IMR-90 (cell line): ENCODE data around the gene KMT2A.

Experiments used
- SMC3 ChIP-seq: fragments of 150-350 bp; IDR thresholded peaks from 2 replicates; pipeline ENCODE4 v1.6.1; 2016; ENCODE audit warnings: low read depth, mild to moderate bottlenecking, antibody characterized with exemption, low read length, moderate library complexity
- TF ChIP-seq, protein P1 (sequence below): conservative IDR thresholded peaks from 2 replicates; pipeline ENCODE4 v1.5.1; 2012; ENCODE audit warnings: mild to moderate bottlenecking, low read depth, low read length, improper control_type of control experiment

DNA sequence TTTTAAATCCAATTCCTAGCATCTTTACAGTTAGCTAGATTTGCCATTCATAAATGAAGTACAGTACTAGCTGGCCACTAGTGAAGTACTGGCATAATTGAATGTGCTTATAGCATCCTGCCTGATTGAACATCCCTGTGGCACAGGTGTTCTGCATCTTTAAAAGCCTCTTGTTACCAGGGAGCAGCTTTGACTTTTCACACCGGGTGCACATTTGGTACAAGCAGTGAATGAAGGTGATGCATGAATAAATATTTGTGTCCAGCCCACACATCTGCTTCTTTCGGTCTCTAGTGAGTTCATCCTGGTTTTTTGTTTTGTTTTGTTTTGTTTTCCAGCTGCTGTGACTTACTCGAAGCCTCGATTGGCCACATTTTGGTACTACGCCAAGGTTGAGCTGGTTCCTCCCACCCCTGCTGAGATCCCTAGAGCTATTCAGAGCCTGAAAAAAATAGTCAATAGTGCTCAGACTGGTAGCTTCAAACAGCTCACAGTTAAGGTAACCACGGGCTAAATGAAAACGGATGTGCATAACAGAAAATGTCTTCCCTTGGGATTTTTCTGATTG, 29.6 kb upstream of the KMT2A start:
- TF ChIP-seq, protein P1, sequence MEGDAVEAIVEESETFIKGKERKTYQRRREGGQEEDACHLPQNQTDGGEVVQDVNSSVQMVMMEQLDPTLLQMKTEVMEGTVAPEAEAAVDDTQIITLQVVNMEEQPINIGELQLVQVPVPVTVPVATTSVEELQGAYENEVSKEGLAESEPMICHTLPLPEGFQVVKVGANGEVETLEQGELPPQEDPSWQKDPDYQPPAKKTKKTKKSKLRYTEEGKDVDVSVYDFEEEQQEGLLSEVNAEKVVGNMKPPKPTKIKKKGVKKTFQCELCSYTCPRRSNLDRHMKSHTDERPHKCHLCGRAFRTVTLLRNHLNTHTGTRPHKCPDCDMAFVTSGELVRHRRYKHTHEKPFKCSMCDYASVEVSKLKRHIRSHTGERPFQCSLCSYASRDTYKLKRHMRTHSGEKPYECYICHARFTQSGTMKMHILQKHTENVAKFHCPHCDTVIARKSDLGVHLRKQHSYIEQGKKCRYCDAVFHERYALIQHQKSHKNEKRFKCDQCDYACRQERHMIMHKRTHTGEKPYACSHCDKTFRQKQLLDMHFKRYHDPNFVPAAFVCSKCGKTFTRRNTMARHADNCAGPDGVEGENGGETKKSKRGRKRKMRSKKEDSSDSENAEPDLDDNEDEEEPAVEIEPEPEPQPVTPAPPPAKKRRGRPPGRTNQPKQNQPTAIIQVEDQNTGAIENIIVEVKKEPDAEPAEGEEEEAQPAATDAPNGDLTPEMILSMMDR, result no peak
- TF ChIP-seq SMC3, result no peak
